Choroid plexus epithelial cell (primary cell): ENCODE results near the gene PPP1R14D.

Source experiments
- DNase-seq: peaks from one replicate; pipeline ENCODE4 v3.0.0-alpha.2; 2010; ENCODE audit warnings: low read depth
- H3K4me3 ChIP-seq: 2 replicates; pipeline ENCODE4 v1.5.1; 2011; ENCODE audit warnings: low read depth, mild to moderate bottlenecking, control low read depth, low read length, moderate library complexity
- TF ChIP-seq, protein P1 (sequence below): conservative IDR thresholded peaks from 2 replicates; pipeline ENCODE4 v1.5.1; 2011; ENCODE audit warnings: low read depth, mild to moderate bottlenecking, control low read depth, inconsistent platforms, low read length, moderate library complexity

Gene PPP1R14D

GRCh38 chr15:40793216-40793989 lies 35.1 kb downstream of the PPP1R14D start:
- no peak overlapping the region for H3K4me3 ChIP-seq
- DNase-seq, result peak; percentile 96
- TF ChIP-seq, protein P1, sequence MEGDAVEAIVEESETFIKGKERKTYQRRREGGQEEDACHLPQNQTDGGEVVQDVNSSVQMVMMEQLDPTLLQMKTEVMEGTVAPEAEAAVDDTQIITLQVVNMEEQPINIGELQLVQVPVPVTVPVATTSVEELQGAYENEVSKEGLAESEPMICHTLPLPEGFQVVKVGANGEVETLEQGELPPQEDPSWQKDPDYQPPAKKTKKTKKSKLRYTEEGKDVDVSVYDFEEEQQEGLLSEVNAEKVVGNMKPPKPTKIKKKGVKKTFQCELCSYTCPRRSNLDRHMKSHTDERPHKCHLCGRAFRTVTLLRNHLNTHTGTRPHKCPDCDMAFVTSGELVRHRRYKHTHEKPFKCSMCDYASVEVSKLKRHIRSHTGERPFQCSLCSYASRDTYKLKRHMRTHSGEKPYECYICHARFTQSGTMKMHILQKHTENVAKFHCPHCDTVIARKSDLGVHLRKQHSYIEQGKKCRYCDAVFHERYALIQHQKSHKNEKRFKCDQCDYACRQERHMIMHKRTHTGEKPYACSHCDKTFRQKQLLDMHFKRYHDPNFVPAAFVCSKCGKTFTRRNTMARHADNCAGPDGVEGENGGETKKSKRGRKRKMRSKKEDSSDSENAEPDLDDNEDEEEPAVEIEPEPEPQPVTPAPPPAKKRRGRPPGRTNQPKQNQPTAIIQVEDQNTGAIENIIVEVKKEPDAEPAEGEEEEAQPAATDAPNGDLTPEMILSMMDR, result no peak

DNA sequence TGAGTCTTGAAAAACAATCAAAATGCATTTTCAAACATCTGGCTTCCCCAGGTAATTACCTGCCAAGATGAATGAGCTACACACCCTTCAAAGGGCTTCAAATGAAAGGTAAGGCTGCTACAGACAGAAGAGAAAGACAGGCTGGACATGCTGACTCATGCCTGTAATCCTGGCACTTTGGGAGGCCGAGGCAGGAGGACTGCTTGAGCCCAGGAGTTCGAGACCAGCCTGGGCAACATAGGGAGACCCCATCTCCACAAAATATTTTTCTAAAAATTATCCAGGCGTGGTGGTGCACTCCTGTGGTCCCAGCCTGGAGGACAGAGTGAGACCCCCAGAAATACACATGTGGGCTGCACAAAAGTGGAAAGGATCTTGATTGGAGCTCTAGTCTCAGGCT lies 36.1 kb downstream of the PPP1R14D start:
- TF ChIP-seq, protein P1, result no peak
- DNase-seq, result no peak
- no peak overlapping the region for H3K4me3 ChIP-seq

DNA sequence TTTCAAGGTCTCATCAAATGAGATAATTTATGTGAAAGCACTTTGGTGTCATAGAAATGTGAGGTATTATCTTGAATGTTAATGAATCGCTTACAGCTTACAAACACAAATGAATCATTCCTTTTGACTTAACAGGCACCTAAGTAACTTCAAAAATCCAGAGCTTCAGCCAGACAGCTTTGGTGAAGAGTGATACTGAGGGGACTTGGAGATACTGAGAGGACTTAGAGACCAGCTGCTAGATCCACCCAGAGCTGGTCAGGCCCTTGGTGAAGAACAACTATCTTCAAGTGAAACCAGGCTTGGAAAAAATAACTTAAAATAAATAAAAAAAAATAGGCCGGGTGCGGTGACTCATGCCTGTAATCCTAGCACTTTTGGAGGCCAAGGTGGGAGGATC lies 37.8 kb downstream of the PPP1R14D start:
- TF ChIP-seq, protein P1, result no peak
- H3K4me3 ChIP-seq, result no peak overlapping the region
- peak; percentile 49 for DNase-seq

- DNase-seq, result no peak
- TF ChIP-seq, protein P1, result no peak
- H3K4me3 ChIP-seq, result no peak overlapping the region
Observed at GRCh38 chr15:40789999-40790398, 38.5 kb downstream of the PPP1R14D start.

DNA sequence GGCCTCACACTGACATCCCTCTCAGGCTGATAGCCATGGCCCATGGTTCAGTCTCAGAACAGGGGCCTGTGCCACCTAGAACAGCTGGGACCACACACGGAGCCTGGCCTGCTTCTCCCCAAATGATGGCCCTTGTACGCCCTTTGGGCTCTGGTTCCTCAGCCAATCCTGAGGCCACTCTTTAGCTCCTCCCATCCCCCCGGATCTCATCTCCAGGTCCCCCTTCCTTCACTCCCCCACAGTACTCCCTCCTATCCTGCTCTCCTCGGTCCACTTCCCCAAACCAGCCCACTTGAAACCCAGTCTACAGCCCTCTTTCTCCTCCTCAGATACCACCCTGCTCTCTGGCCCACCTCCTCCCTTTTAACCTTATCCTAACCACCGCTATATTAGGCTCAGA lies 39.4 kb downstream of the PPP1R14D start:
- H3K4me3 ChIP-seq, result no peak overlapping the region
- no peak for DNase-seq
- TF ChIP-seq, protein P1, result no peak

GRCh38 chr15:40787991-40788390 lies 40.5 kb downstream of the PPP1R14D start:
- TF ChIP-seq, protein P1, result no peak
- no peak for DNase-seq
- no peak overlapping the region for H3K4me3 ChIP-seq

DNA sequence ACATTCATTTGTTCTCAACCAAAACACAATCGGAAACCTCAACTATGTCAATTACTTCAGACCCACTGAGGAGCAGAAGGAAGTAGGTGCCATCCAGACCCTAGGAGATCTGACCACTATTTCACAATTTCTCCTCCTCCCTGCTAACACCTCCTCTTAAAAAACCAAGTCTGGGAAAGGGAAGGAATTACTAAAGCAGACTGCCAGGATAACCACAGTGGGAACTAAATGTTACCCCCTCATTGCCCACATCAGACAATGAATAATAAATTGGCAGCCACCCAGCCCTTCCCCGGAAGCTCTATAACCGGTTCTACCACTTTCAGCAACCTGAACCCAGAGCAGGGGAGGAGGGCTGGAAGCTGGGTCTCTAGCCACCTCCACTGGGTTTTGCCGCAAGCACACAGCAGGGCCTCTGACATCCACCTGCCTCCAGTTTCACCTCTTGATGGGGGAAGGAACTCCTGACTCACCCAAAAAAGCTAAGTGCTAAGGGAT lies 41.1 kb downstream of the PPP1R14D start:
- H3K4me3 ChIP-seq, result no peak overlapping the region
- DNase-seq, result peak; percentile 71
- TF ChIP-seq, protein P1, result no peak
